NB4 (cell line): ENCODE data around the gene LTBP2.

Source experiments
- DNase-seq: peaks from one replicate; pipeline ENCODE4 v3.0.0; 2010; ENCODE audit warnings: low read depth
- H3K4me3 ChIP-seq: one replicate; pipeline ENCODE4 v1.5.1; 2011; ENCODE audit warnings: mild to moderate bottlenecking, low read depth, low read length, moderate library complexity
- MYC ChIP-seq: IDR thresholded peaks from 2 replicates; pipeline ENCODE4 v1.6.1; 2011; ENCODE audit warnings: low read depth, low read length
- POLR2A ChIP-seq: IDR thresholded peaks from 2 replicates; pipeline ENCODE4 v1.6.1; 2011; ENCODE audit warnings: mild to moderate bottlenecking; ENCODE audit not compliant: insufficient read length; ENCODE audit errors: extremely low read depth
- TF ChIP-seq, protein P1 (sequence below): IDR thresholded peaks from one replicate; pipeline ENCODE4 v1.5.1; 2012; ENCODE audit warnings: low read depth, low read length
- TF ChIP-seq, protein P2 (sequence below): IDR thresholded peaks from 2 replicates; pipeline ENCODE4 v1.6.1; 2011; ENCODE audit warnings: low read depth, low read length

The LTBP2 gene

DNA sequence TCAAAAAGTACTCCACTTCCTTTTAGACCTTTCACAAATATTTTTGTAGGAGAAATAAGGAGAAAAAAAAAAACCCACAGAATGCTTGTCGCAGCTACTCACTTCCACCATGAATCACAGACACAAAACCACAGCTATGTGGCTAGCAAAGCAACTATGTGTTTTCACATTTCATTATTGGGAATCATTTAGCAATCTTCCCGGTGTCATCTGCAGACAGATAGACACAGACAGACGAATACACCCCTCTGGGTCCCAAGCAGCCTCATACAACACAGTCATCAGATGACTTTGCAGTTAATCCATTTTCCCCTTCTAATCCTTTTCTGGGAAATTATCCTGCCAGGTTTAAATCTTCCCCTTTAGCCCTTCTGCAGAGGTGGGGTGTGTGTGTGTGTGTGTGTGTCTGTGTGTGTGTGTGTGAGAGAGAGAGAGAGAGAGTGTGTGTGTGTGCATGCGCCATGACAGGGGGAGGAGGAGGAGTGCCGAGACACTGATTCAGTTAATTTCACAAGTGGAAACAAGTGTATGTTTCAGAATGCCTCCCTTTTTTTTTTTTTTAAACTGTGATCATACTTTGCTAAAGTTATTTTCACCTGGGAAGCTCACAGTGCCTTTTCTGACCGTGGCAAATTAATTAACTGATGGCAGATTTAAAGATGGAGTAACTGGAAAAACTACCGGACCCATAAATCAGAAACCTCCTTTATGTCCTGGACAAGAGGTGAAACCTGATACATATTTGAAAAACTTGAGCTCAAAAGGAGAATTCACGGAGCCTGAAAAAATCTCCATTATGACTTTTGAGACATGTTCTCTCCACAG is 39.9 kb downstream of the LTBP2 start:
- DNase-seq: peak; percentile 54
- H3K4me3 ChIP-seq: no peak overlapping the region
- TF ChIP-seq MYC: no peak
- TF ChIP-seq POLR2A: no peak
- TF ChIP-seq, protein P1, sequence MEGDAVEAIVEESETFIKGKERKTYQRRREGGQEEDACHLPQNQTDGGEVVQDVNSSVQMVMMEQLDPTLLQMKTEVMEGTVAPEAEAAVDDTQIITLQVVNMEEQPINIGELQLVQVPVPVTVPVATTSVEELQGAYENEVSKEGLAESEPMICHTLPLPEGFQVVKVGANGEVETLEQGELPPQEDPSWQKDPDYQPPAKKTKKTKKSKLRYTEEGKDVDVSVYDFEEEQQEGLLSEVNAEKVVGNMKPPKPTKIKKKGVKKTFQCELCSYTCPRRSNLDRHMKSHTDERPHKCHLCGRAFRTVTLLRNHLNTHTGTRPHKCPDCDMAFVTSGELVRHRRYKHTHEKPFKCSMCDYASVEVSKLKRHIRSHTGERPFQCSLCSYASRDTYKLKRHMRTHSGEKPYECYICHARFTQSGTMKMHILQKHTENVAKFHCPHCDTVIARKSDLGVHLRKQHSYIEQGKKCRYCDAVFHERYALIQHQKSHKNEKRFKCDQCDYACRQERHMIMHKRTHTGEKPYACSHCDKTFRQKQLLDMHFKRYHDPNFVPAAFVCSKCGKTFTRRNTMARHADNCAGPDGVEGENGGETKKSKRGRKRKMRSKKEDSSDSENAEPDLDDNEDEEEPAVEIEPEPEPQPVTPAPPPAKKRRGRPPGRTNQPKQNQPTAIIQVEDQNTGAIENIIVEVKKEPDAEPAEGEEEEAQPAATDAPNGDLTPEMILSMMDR: no peak
- TF ChIP-seq, protein P2, sequence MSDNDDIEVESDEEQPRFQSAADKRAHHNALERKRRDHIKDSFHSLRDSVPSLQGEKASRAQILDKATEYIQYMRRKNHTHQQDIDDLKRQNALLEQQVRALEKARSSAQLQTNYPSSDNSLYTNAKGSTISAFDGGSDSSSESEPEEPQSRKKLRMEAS: no peak

GRCh38 chr14:74571441-74571841 is 40.6 kb downstream of the LTBP2 start:
- H3K4me3 ChIP-seq: no peak overlapping the region
- no peak for DNase-seq
- TF ChIP-seq, protein P2: no peak
- TF ChIP-seq MYC: no peak
- TF ChIP-seq, protein P1: no peak
- no peak for TF ChIP-seq POLR2A

GRCh38 chr14:74570696-74571095 is 41.3 kb downstream of the LTBP2 start:
- no peak overlapping the region for H3K4me3 ChIP-seq
- no peak for DNase-seq
- TF ChIP-seq POLR2A (no peak), MYC (no peak)
- TF ChIP-seq, protein P1: no peak
- TF ChIP-seq, protein P2: no peak

DNA sequence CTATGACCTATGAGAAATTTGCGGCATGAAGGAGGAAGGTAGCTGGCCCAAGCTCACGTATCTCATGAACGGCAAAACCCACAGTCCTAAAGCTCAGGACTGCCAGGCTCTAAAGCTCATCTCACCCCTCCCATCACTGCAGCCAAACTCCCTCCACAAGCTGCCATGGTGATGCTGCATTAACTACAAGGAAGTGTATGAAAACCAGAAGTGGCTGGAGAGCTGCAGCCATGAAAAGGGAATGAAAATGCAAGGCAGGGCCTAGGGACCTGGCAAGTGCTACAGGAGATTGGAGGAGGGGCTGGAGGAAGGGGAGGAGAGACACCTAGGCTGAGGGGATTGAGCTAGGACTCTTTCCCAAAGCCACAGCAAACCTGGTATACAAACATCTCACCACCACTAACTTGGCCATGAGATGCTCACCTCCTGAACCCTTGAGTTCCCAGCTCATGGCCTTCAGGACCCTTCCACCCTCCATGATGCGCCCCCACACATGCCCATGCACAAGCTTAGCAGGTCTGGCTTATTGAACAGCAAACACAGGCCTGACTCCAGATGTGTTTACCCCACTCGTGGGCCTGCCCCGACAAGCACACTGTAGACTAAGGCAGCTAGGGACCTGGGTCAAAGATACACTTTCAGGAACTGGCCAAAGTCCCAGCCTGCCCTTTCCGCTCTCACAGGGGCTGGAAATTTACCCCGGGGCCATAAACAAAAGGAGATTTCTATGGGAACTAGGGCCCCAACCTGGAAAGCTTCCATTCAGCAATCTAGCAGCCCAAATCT is 42.0 kb downstream of the LTBP2 start:
- DNase-seq: no peak
- TF ChIP-seq MYC (no peak), POLR2A (no peak)
- TF ChIP-seq, protein P2: no peak
- TF ChIP-seq, protein P1: no peak
- H3K4me3 ChIP-seq: no peak overlapping the region

DNA sequence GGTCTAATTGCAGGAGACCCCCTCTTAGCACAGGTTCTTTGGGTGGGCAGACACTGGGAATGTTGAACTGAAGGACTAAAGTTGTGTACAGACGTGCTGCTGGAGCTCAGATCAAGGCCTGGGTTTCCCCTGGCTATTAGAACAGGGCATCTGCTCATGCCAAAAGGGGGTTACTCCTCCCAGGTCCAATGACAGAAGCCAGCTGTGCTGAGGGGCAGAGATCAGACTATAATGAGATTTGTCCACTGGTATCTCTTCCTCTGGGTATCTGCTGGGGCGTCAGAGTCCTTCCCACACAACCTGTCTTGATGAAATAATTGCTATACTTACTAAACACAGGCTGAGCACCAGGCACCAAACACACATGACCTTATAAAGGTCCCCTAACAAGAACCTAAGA is 42.6 kb downstream of the LTBP2 start:
- TF ChIP-seq, protein P1: no peak
- TF ChIP-seq POLR2A (no peak), MYC (no peak)
- TF ChIP-seq, protein P2: no peak
- no peak for DNase-seq
- no peak overlapping the region for H3K4me3 ChIP-seq
